Tibial nerve (tissue), 3 donors: ENCODE results near the gene LAMB1.

Experiments
- POLR2A ChIP-seq, 2 donors: fragments of 450-650 bp; IDR thresholded peaks; one replicate each; pipeline ENCODE4 v1.6.1; 2017; ENCODE audit warnings: antibody characterized with exemption in 2 of 2, mild to moderate bottlenecking in 2 of 2, moderate library complexity in 2 of 2
- TF ChIP-seq, protein P1 (sequence below), 5 experiments: fragments of 200-600 bp in 3 of 5; fragments of 450-650 bp in 2 of 5; sonication (generic) in 3 of 5; IDR thresholded peaks; one replicate each; pipeline ENCODE4 v1.5.1; 2016 to 2019; ENCODE audit warnings: antibody characterized with exemption in 5 of 5, mild to moderate bottlenecking in 3 of 5, moderate library complexity in 2 of 5

DNA sequence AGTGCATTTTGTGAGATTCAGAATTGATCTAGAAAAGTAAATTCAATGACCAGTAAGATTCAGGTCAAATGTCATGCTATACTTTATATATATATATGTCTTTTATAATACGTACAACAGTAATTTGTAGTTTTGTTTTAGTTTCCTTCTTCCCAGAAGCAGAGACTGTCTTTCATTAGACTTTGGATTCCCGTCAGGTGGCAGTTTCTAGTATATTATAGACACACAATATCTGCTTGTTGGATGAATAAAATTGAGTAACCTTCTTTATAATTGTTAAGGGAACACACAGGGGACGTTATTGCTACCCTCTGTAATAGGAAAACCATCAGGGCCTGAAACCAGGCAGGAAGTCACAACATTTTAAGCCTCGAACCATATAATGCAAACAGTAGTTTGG, 5.3 kb upstream of the LAMB1 start:
- no peak for TF ChIP-seq POLR2A (IDR thresholded peaks at IDR 0.05)
- TF ChIP-seq, protein P1, sequence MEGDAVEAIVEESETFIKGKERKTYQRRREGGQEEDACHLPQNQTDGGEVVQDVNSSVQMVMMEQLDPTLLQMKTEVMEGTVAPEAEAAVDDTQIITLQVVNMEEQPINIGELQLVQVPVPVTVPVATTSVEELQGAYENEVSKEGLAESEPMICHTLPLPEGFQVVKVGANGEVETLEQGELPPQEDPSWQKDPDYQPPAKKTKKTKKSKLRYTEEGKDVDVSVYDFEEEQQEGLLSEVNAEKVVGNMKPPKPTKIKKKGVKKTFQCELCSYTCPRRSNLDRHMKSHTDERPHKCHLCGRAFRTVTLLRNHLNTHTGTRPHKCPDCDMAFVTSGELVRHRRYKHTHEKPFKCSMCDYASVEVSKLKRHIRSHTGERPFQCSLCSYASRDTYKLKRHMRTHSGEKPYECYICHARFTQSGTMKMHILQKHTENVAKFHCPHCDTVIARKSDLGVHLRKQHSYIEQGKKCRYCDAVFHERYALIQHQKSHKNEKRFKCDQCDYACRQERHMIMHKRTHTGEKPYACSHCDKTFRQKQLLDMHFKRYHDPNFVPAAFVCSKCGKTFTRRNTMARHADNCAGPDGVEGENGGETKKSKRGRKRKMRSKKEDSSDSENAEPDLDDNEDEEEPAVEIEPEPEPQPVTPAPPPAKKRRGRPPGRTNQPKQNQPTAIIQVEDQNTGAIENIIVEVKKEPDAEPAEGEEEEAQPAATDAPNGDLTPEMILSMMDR (IDR thresholded peaks at IDR 0.05), result no peak
